ENCODE results near the gene RER1.

The RER1 gene

DNA sequence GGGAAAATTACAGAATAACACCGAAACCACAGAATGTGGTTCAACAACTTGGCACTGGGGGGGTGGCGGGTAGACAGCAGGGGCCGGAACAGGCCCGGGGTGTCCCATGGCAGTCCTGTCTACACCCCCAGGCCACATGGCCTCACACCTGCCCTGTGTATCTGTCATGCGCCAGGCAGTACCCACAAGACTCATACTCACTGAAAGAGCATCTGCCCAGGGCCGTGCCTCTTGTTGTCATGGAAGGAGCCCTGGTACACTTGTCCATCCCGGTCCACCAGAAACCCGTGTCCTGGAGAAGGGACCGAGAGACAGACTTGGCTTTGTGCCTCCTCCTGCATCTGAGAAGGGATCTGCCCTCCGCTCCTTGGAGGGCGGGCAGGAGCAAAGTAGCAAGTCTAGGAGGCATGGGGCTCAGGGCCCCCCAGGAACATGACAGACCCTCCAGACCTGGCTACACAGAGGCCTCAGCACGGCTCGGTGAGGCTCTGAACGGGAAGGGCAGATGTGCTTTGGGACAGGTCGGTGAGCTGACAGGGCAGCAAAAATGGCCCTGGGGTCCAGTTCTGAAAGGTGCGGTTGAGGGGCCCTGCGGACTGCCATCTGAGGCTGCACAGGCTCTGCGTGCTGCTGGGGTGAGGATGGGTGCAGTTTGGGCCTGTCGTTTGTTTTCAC lies 5.9 kb upstream of the RER1 start:
- FAIRE-seq = no peak
- no peak for TF ChIP-seq POLR2A (IDR thresholded peaks at IDR 0.05; ENCODE audit: low read depth, low read length)
- DNase-seq (ENCODE audit: insufficient read length, low spot score) = no peak

DNA sequence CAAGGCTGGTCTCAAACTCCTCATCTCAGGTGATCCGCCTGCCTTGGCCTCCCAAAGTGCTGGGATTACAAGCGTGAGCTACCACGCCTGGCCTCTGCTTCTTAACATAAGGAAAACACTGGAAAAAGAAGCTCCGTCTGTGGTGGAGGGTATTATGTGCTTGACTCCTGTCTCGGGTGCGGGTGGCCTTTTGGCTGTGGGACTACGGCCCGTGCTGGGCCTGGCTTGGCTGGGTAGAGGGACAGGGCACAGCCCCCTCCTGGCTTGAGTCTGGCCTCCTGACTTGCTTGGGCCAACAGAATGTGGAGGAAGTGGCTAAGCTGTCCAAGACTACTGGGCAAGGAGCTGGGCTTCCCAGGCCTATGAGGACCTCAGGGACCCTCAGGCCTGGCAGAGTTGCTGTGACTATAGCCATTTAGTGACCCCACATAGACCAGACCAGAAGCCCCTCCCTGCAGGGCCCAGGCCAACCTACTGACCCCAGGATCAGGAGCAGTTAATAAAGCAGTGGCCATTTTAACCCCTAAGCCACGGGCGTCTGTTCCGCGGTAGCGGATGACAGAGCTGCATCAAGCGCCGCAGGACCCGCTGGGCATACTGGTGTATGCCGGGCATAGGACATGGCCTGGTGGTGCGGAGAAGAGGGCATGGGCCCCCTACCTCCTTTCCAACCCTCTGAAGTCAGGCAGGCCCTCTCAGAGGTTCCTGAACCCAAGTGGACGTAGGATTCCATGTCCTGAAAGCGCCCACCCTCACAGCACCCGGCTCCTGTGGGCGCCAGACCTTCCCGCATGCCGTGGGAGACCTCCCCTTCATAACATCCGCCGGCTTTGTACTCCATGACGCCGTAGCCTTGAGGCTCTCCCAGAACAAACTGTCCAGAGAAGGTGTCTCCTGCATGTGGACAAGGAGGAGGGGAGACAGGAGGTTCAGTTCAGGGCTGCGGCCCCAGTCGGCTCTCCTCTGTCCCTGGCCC lies 4.7 kb upstream of the RER1 start:
- no peak for DNase-seq (ENCODE audit: insufficient read length, low spot score)
- FAIRE-seq = no peak

DNA sequence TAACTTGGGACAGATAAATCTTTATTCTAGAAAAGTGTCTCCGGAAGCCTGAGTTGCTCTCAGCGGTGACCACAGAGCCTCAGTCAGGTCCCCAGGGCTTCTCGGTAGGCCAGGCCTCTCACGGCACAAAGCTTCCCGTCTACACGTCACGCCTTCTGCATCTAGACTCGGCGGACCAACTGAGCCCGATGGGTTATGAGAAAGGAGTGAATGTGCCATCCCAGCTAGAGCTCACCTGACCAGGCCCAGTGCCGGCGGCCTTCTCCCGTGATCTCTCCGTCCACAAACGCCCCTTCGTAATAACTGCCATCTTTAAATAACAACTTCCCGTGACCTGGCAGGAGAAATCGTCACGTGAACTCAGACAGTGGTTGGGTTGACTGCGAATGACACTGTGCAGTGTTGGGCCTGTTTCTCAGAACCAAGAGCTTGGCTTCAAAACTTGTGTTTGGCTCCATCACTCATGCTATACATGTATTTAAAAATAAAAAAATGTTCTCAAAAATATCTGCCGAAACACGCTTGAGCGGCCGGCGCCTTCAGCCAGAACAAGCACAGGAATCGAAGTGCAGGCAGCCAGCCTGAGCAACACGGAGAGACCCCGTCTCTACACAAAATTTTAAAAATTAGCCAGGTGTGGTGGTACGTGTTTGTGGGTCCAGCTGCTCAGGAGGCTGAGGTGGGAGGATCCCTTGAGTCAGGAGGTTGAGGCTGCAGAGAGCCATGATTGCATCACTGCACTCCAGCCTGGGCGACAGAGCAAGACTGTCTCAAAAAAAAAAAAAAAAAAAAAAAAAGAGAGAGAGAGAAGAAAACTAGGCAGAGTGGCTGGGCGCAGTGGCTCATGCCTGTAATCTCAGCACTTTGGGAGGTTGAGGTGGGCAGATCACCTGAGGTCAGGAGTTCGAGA lies 3.4 kb upstream of the RER1 start:
- TF ChIP-seq POLR2A (IDR thresholded peaks at IDR 0.05; ENCODE audit: low read depth, low read length) = no peak
- DNase-seq (ENCODE audit: insufficient read length, low spot score) = no peak
- no peak for FAIRE-seq

More for the DNA sequence above, 4.7 kb upstream of the RER1 start:
- TF ChIP-seq POLR2A (IDR thresholded peaks at IDR 0.05; ENCODE audit: low read depth, low read length) = no peak

DNA sequence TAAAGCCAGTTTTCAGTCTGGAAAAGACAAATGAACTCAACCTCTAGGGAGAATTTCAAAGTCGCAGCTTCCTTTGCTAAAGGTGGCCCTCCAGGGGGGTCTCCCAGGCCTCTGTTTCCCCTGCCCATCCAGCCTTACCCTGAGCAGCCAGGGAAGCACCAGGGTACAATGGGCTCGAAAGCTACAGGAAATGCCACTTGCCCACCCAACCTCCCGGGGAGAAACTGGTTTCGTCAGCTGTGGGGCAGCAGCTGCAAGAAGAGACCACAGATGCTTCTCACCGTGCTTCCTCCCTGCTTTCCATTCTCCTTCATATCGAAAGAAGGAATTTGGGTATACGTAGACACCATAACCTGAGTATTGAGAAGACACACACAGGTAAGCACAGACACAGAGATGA lies 2.0 kb upstream of the RER1 start:
- DNase-seq (ENCODE audit: insufficient read length, low spot score) (no peak), FAIRE-seq (no peak)

DNA sequence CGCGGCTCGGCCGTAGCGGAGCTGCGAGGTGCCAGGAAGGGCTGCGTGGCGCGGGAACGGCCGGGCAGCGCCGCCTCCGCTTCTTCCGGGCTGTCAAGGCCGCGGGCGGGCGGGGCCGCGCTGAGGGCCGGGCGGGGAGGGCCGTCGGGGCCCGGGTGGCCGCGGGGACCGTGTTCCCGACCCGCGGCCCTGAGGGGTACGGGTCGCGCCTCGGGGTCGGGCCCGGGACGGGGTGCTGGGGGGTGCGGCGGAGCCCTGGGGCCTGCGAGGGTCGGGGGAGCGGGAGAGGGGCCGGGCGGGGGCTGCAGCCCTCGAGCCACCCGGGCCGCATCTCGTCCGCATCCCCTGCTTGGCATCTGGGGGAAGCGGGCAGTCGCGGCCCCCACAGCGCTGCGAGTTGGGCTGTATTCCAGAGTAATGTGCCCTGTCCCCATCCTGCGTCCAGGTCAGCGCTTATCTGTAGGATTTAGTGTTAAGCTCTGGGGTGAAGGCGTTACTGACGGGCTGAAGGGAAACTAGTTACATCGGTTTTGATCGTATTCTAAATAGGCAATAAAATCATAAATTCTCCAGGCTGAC lies 379 bp downstream of the RER1 start:
- no peak for TF ChIP-seq POLR2A (IDR thresholded peaks at IDR 0.05; ENCODE audit: low read depth, low read length)
- DNase-seq (ENCODE audit: insufficient read length, low spot score) = no peak
- no peak for FAIRE-seq

More for the DNA sequence above, 2.0 kb upstream of the RER1 start:
- no peak for TF ChIP-seq POLR2A (IDR thresholded peaks at IDR 0.05; ENCODE audit: low read depth, low read length)

DNA sequence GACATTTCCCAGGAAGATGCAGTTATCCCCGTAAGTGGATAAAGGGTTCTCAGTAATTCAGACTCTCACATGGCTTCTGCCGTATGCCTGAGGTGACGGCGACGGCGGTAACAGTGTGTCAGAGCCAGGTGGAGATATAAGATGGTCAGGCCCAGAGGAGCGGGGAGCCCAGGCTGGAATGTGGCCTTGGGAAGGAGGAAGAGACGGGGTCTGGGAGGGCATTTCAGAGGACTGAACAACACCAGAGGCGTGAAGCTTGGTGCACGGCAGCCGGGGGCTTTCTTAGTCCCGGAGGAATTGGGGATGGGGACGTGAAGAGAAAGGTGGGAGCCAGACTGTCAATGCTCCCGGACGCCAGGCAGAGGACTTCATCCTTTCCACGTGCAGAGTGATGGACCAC lies 1.0 kb downstream of the RER1 start:
- FAIRE-seq (no peak), DNase-seq (ENCODE audit: insufficient read length, low spot score) (no peak)
- TF ChIP-seq POLR2A (IDR thresholded peaks at IDR 0.05; ENCODE audit: low read depth, low read length) = no peak

DNA sequence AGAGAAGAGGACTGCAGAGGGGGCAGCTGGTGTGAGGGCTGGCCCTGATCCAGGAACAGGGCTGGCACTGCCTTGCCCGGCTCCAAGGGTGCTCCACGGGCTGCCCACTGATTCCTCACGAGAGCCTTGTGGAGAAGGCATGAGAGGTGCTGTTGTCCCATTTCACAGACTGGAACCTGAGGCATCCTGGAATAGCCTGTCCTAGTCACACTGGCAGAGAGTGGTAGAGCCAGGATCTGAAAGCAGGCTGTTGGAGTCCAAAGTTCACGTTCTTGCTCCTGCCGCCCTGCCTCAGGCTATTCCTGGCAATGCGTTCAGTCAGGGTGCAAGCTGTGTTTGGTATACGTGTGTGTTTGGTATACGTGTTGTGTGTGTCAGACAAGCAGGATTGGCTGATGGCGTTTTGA lies 1.8 kb downstream of the RER1 start:
- no peak for DNase-seq (ENCODE audit: insufficient read length, low spot score)
- no peak for FAIRE-seq
- no peak for TF ChIP-seq POLR2A (IDR thresholded peaks at IDR 0.05; ENCODE audit: low read depth, low read length)

DNA sequence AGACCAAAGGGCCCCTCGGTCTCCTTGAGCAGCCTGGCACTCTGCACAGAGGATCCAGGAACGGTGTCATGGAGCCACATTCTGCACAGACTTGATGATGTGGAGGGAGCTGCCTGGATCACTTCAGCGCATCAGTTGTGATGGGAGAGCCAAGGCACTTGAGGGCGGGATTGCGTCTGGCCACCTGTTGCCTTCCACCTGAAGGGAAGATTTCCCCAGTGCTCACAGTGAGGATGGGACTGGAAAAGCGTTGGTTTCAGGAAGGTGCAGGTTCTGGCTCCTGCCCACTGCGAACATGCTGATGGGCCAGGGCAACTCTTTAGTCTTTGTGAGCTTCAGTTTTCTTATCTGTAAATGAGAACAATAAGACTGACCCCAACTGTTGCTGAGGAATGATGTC lies 2.6 kb downstream of the RER1 start:
- no peak for TF ChIP-seq POLR2A (IDR thresholded peaks at IDR 0.05; ENCODE audit: low read depth, low read length)
- FAIRE-seq (no peak), DNase-seq (ENCODE audit: insufficient read length, low spot score) (no peak)

DNA sequence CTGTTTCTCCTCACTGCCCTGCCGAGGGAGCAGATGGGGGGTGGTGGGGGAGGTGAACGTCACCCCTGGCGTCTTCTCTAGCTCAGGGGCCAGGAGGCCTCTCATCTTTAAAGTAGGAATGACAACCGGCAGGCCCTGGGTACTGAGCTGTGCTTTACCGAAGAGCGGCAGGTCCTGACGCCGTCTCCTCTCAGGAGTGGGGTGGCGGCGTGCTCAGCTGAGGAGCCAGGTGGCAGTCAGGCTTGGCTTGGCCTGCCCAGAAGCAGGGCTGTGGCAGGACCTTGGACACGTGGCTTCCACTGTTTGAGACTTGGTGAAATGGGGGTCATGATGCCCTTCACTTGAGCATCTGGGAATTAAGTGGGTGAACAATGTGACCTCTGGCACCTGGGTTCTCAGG lies 3.1 kb downstream of the RER1 start:
- no peak for DNase-seq (ENCODE audit: insufficient read length, low spot score)
- TF ChIP-seq POLR2A (IDR thresholded peaks at IDR 0.05; ENCODE audit: low read depth, low read length) = no peak
- FAIRE-seq = no peak

DNA sequence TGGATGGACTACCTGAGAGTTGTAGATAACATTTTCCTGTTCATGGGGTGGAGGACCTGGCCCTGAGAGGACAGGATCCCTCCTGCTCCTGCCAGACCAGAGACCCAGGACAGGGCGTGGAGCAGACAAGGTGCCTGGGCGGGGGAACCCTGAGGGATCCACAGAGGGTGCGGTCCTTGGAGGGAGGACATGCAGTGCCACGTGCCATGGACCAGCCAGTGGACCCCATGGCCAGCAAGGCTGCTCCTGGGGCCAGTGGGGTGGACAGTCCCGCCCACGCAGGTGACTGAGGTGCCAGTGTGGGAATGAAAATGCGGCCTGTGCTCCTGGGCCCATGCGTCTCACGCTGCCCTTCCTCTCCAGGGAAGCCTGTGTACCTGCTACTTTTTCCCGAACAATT lies 3.6 kb downstream of the RER1 start:
- no peak for FAIRE-seq
- DNase-seq (ENCODE audit: insufficient read length, low spot score) = no peak
- TF ChIP-seq POLR2A (IDR thresholded peaks at IDR 0.05; ENCODE audit: low read depth, low read length) = no peak

DNA sequence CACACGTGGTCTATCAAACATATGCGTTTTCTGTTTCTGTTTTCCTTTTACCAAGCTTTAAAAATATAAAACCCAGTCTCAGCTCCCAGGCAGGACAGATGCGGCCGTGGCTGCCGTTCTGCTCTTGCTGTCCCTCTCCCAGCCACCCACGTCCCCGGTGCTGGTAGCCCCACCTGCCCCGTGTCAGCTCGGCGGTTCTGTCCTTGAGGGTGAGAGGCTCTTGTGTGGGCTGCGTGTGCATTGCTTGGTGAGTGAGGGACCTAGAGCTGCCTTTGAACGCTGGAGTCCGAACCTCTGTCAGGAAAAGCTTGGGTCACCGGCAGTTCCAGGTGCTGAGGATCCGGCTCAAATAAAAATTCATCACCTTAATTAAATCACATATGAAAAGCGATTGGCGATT lies 4.4 kb downstream of the RER1 start:
- no peak for TF ChIP-seq POLR2A (IDR thresholded peaks at IDR 0.05; ENCODE audit: low read depth, low read length)
- FAIRE-seq = no peak
- no peak for DNase-seq (ENCODE audit: insufficient read length, low spot score)

DNA sequence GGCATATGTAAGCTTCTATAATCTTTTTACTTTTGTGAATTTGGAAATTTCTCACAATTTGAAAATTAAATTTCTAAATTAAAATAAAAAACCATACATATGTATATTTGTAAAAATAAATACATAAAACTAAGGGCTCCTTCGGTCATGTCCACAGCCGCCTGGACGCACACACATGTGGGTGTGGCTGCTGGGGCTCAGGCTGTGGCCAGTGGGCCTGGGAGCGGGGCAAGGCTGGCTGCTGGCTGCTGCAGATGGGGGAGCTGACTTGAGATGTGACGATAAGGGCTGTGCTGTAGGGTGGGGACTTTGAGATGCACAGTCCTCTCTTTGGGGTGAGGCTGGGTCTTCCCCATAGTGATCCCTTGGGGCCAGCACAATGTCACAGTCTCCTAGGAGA lies 4.8 kb downstream of the RER1 start:
- no peak for TF ChIP-seq POLR2A (IDR thresholded peaks at IDR 0.05; ENCODE audit: low read depth, low read length)
- FAIRE-seq = no peak
- DNase-seq (ENCODE audit: insufficient read length, low spot score) = no peak

DNA sequence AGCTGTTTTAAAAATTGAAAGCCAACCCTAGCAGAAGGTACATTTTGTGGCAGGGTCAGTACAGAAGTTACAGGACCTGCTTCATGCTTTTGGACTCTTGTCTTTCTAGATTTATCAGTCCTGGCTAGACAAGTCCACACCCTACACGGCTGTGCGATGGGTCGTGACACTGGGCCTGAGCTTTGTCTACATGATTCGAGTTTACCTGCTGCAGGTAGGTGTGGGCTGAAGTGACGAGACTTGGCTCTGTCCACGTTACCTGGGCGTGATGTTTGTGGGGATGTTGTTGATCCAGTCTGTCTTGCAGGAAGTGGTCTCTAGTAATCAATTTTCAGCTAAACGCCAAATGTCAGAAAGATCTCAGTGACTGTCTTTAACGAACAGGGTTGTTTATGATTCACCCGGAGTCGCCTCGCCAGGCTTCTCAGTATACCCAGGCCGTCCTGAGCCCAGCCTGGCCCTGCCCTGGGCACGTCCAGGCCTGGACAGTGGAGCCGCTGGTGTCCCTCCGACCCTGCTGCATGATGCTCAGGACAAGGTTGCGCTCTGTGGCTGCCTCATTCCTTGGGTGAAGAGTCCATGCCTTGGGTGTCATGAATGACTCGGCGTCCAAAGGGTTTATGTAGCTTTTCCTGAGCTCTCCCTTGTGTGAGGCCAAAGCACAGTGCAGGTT lies 5.5 kb downstream of the RER1 start:
- FAIRE-seq = no peak
- no peak for DNase-seq (ENCODE audit: insufficient read length, low spot score)

More for the DNA sequence above, 5.5 kb downstream of the RER1 start:
- TF ChIP-seq POLR2A (IDR thresholded peaks at IDR 0.05; ENCODE audit: low read depth, low read length) = no peak

Measured in H54 (cell line).